DMS79 treated with DMSO at 0.1 percent for 48 hours (cell line): ENCODE data around the gene HAPLN2.

Experiments used
- DNase-seq: peaks from one replicate; lab custom pipeline; 2025; lab: John Stamatoyannopoulos, UW

Gene HAPLN2

GRCh38 chr1:156663178-156663577, 44.0 kb downstream of the HAPLN2 start:
- DNase-seq = no peak

- DNase-seq = peak; percentile 58
These were observed 45.0 kb downstream of the HAPLN2 start for GRCh38 chr1:156664046-156664766.

GRCh38 chr1:156664767-156665411, 45.7 kb downstream of the HAPLN2 start:
- DNase-seq = peak; percentile 86

- DNase-seq = no peak
These were observed 46.3 kb downstream of the HAPLN2 start for GRCh38 chr1:156665539-156665938.

- no peak for DNase-seq
These were observed 47.8 kb downstream of the HAPLN2 start for GRCh38 chr1:156666862-156667609.

GRCh38 chr1:156667610-156667967, 48.4 kb downstream of the HAPLN2 start:
- no peak for DNase-seq

GRCh38 chr1:156667968-156668709, 48.9 kb downstream of the HAPLN2 start:
- no peak for DNase-seq

GRCh38 chr1:156668801-156669637, 49.8 kb downstream of the HAPLN2 start:
- DNase-seq = no peak

- DNase-seq = no peak
These were observed 50.6 kb downstream of the HAPLN2 start for GRCh38 chr1:156669794-156670193.

- no peak for DNase-seq
These were observed 51.1 kb downstream of the HAPLN2 start for GRCh38 chr1:156670359-156670758.

GRCh38 chr1:156670791-156671190, 51.6 kb downstream of the HAPLN2 start:
- no peak for DNase-seq

- no peak for DNase-seq
These were observed 52.6 kb downstream of the HAPLN2 start for GRCh38 chr1:156671804-156672203.

GRCh38 chr1:156673387-156674121, 54.3 kb downstream of the HAPLN2 start:
- no peak for DNase-seq
